ENCODE measurements around the gene KREMEN2.

Gene KREMEN2

DNA sequence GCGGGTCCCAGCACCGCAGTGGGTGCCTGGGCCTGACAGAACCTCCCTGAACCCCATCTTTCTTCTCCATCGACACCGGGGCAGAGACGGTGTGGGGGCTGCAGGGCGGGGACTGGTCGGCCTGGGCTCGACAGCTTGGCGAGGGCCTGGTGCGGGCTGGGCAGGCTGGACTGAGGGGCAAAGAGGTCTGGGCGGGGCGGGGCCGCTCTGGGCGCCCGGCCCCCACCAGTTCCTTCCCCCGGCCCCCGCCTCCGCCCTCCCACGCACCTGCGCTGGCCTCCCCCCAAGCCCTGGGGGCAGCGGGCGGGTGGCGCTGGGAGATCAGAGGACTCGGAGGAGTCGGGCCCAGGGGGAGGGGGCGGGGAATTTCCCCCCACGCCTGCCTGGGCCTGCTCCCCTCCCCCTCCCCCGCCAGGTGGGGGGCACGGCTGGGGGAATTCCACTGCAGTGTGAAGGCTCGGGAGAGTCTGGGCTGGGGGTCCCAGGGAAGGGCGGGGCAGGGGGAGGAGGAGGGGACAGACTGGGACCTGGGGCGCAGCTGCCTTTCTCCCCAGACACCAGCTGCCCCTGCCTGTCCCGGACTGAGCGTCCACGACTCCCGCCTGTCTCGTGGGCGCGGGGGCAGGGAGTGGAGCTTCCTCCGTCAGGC is 877 bp upstream of the KREMEN2 start:
- Histone ChIP-seq H3K9me3 (ENCODE audit: control insufficient read depth in 2 of 2, low read length in 2 of 2) (no peaks in the 10 kb centered on the region), H3K9ac (ENCODE audit: low read depth in 1 of 2, low read length in 2 of 2) (no peak overlapping the region), H3K27ac (ENCODE audit: low read depth in 2 of 2, low read length in 2 of 2) (no peak overlapping the region), H3K27me3 (ENCODE audit: control insufficient read depth in 2 of 2, insufficient read depth in 2 of 2, low read length in 2 of 2) (peaks cover 34 to 45% of the 10 kb centered on the region in 2 donors), H3K4me3 (ENCODE audit: low read length in 2 of 2) (peak overlapping the region in 1 of 2 donors; percentile 13), H3K4me1 (ENCODE audit: control insufficient read depth in 2 of 2, insufficient read depth in 2 of 2, low read length in 2 of 2) (peaks cover 13 to 17% of the 10 kb centered on the region in 2 donors), H3K36me3 (ENCODE audit: control insufficient read depth in 2 of 2, insufficient read depth in 2 of 2, low read length in 2 of 2) (no peaks in the 10 kb centered on the region)

DNA sequence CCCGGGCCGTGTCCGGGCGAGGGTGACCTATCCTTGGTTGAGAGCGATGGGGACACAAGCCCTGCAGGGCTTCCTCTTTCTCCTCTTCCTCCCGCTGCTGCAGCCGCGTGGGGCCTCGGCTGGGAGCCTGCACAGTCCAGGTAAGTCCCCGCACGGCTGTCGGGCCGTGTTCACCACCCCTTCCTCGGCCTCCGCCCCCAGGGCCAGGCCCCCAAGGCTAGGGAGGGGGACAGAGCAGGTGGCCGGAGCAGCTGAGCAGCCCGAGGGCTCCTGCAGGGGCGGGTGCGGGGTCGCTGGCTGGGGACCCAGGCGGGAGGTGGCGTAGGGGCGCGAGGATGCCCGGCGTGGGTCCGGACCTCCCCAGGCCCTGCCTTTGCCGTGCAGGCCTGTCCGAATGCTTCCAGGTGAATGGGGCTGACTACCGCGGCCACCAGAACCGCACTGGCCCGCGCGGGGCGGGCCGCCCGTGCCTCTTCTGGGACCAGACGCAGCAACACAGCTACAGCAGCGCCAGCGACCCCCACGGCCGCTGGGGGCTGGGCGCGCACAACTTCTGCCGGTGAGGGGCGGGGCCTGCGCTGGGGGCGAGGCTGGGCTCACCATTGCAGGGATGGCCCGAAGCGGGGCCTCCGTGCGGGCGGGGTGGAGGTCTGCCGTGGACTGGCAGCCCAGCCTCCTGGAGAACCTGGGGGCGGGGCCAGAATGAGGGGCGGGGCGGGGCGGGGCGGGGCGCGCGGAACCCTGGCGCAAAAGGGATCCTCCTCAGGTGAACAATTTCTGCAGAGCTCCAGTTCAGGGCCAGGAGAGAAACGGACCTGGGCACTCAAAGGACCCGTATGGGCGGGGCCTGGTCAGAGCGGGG is 631 bp downstream of the KREMEN2 start:
- Histone ChIP-seq H3K4me1 (ENCODE audit: control insufficient read depth in 2 of 2, insufficient read depth in 2 of 2, low read length in 2 of 2) (peaks cover 20 to 25% of the 10 kb centered on the region in 2 donors), H3K9ac (ENCODE audit: low read depth in 1 of 2, low read length in 2 of 2) (no peak overlapping the region), H3K9me3 (ENCODE audit: control insufficient read depth in 2 of 2, low read length in 2 of 2) (no peaks in the 10 kb centered on the region), H3K36me3 (ENCODE audit: control insufficient read depth in 2 of 2, insufficient read depth in 2 of 2, low read length in 2 of 2) (no peaks in the 10 kb centered on the region), H3K4me3 (ENCODE audit: low read length in 2 of 2) (peak overlapping the region in 1 of 2 donors; percentile 43), H3K27me3 (ENCODE audit: control insufficient read depth in 2 of 2, insufficient read depth in 2 of 2, low read length in 2 of 2) (peaks cover 32 to 45% of the 10 kb centered on the region in 2 donors), H3K27ac (ENCODE audit: low read depth in 2 of 2, low read length in 2 of 2) (no peak overlapping the region)

GRCh38 chr16:2966043-2966807 is 2.1 kb downstream of the KREMEN2 start:
- Histone ChIP-seq H3K4me3 (ENCODE audit: low read length in 2 of 2) (peak overlapping the region in 1 of 2 donors; percentile 35), H3K4me1 (ENCODE audit: control insufficient read depth in 2 of 2, insufficient read depth in 2 of 2, low read length in 2 of 2) (peaks cover 27 to 37% of the 10 kb centered on the region in 2 donors)

GRCh38 chr16:2966808-2967191 is 2.7 kb downstream of the KREMEN2 start:
- peak overlapping the region in 1 of 2 donors; percentile 16 for H3K9ac ChIP-seq (ENCODE audit: low read depth in 1 of 2, low read length in 2 of 2)
- no peak overlapping the region for H3K27ac ChIP-seq (ENCODE audit: low read depth in 2 of 2, low read length in 2 of 2)
- no peaks in the 10 kb centered on the region for H3K36me3 ChIP-seq (ENCODE audit: control insufficient read depth in 2 of 2, insufficient read depth in 2 of 2, low read length in 2 of 2)
- no peaks in the 10 kb centered on the region for H3K9me3 ChIP-seq (ENCODE audit: control insufficient read depth in 2 of 2, low read length in 2 of 2)
- peaks cover 29 to 42% of the 10 kb centered on the region in 2 donors for H3K27me3 ChIP-seq (ENCODE audit: control insufficient read depth in 2 of 2, insufficient read depth in 2 of 2, low read length in 2 of 2)
- peaks cover 24 to 37% of the 10 kb centered on the region in 2 donors for H3K4me1 ChIP-seq (ENCODE audit: control insufficient read depth in 2 of 2, insufficient read depth in 2 of 2, low read length in 2 of 2)
- peak overlapping the region in 1 of 2 donors; percentile 35 for H3K4me3 ChIP-seq (ENCODE audit: low read length in 2 of 2)

More at GRCh38 chr16:2966043-2966807, 2.1 kb downstream of the KREMEN2 start:
- Histone ChIP-seq H3K9ac (ENCODE audit: low read depth in 1 of 2, low read length in 2 of 2) (no peak overlapping the region), H3K27ac (ENCODE audit: low read depth in 2 of 2, low read length in 2 of 2) (no peak overlapping the region), H3K9me3 (ENCODE audit: control insufficient read depth in 2 of 2, low read length in 2 of 2) (no peaks in the 10 kb centered on the region), H3K36me3 (ENCODE audit: control insufficient read depth in 2 of 2, insufficient read depth in 2 of 2, low read length in 2 of 2) (no peaks in the 10 kb centered on the region), H3K27me3 (ENCODE audit: control insufficient read depth in 2 of 2, insufficient read depth in 2 of 2, low read length in 2 of 2) (peaks cover 32 to 45% of the 10 kb centered on the region in 2 donors)

- H3K4me3 ChIP-seq (ENCODE audit: low read length in 2 of 2) = no peak overlapping the region
- no peak overlapping the region for H3K9ac ChIP-seq (ENCODE audit: low read depth in 1 of 2, low read length in 2 of 2)
- no peaks in the 10 kb centered on the region for H3K36me3 ChIP-seq (ENCODE audit: control insufficient read depth in 2 of 2, insufficient read depth in 2 of 2, low read length in 2 of 2)
- peaks cover 23 to 37% of the 10 kb centered on the region in 2 donors for H3K4me1 ChIP-seq (ENCODE audit: control insufficient read depth in 2 of 2, insufficient read depth in 2 of 2, low read length in 2 of 2)
- no peaks in the 10 kb centered on the region for H3K9me3 ChIP-seq (ENCODE audit: control insufficient read depth in 2 of 2, low read length in 2 of 2)
- no peak overlapping the region for H3K27ac ChIP-seq (ENCODE audit: low read depth in 2 of 2, low read length in 2 of 2)
- peaks cover 25 to 38% of the 10 kb centered on the region in 2 donors for H3K27me3 ChIP-seq (ENCODE audit: control insufficient read depth in 2 of 2, insufficient read depth in 2 of 2, low read length in 2 of 2)
Observed at GRCh38 chr16:2967211-2967631, 3.1 kb downstream of the KREMEN2 start.

- Histone ChIP-seq H3K9ac (ENCODE audit: low read depth in 1 of 2, low read length in 2 of 2) (no peak overlapping the region), H3K4me3 (ENCODE audit: low read length in 2 of 2) (peak overlapping the region in 1 of 2 donors; percentile 78), H3K27ac (ENCODE audit: low read depth in 2 of 2, low read length in 2 of 2) (no peak overlapping the region), H3K36me3 (ENCODE audit: control insufficient read depth in 2 of 2, insufficient read depth in 2 of 2, low read length in 2 of 2) (no peaks in the 10 kb centered on the region), H3K4me1 (ENCODE audit: control insufficient read depth in 2 of 2, insufficient read depth in 2 of 2, low read length in 2 of 2) (peaks cover 23 to 37% of the 10 kb centered on the region in 2 donors), H3K27me3 (ENCODE audit: control insufficient read depth in 2 of 2, insufficient read depth in 2 of 2, low read length in 2 of 2) (peaks cover 20 to 32% of the 10 kb centered on the region in 2 donors), H3K9me3 (ENCODE audit: control insufficient read depth in 2 of 2, low read length in 2 of 2) (no peaks in the 10 kb centered on the region)
Observed at GRCh38 chr16:2967721-2968161, 3.7 kb downstream of the KREMEN2 start.

GRCh38 chr16:2968368-2968737 is 4.3 kb downstream of the KREMEN2 start:
- no peaks in the 10 kb centered on the region for H3K36me3 ChIP-seq (ENCODE audit: control insufficient read depth in 2 of 2, insufficient read depth in 2 of 2, low read length in 2 of 2)
- peaks cover 23 to 37% of the 10 kb centered on the region in 2 donors for H3K4me1 ChIP-seq (ENCODE audit: control insufficient read depth in 2 of 2, insufficient read depth in 2 of 2, low read length in 2 of 2)
- peaks cover 18 to 30% of the 10 kb centered on the region in 2 donors for H3K27me3 ChIP-seq (ENCODE audit: control insufficient read depth in 2 of 2, insufficient read depth in 2 of 2, low read length in 2 of 2)

GRCh38 chr16:2968738-2969544 is 4.9 kb downstream of the KREMEN2 start, which contains the start of gene PAQR4:
TSS of gene PAQR4 (plus strand) at chr16:2969348. CDS start at chr16:2969675, 327 bp downstream.
- H3K9ac ChIP-seq (ENCODE audit: low read depth in 1 of 2, low read length in 2 of 2) = peak within 1 kb of the TSS; percentile 70 to 75
- no peaks in the 10 kb centered on the region for H3K9me3 ChIP-seq (ENCODE audit: control insufficient read depth in 2 of 2, low read length in 2 of 2)
- peak within 1 kb of the TSS; percentile 69 to 78 for H3K4me3 ChIP-seq (ENCODE audit: low read length in 2 of 2)
- peak within 1 kb of the TSS; percentile 59 to 68 for H3K27ac ChIP-seq (ENCODE audit: low read depth in 2 of 2, low read length in 2 of 2)
- peaks cover 18 to 25% of the 10 kb centered on the region in 2 donors for H3K27me3 ChIP-seq (ENCODE audit: control insufficient read depth in 2 of 2, insufficient read depth in 2 of 2, low read length in 2 of 2)
- H3K4me1 ChIP-seq (ENCODE audit: control insufficient read depth in 2 of 2, insufficient read depth in 2 of 2, low read length in 2 of 2) = peaks cover 18 to 33% of the 10 kb centered on the region in 2 donors
- H3K36me3 ChIP-seq (ENCODE audit: control insufficient read depth in 2 of 2, insufficient read depth in 2 of 2, low read length in 2 of 2) = no peaks in the 10 kb centered on the region

More at GRCh38 chr16:2968368-2968737, 4.3 kb downstream of the KREMEN2 start:
- Histone ChIP-seq H3K9me3 (ENCODE audit: control insufficient read depth in 2 of 2, low read length in 2 of 2) (no peaks in the 10 kb centered on the region), H3K4me3 (ENCODE audit: low read length in 2 of 2) (peak overlapping the region; percentile 69 to 78), H3K27ac (ENCODE audit: low read depth in 2 of 2, low read length in 2 of 2) (peak overlapping the region; percentile 59 to 68), H3K9ac (ENCODE audit: low read depth in 1 of 2, low read length in 2 of 2) (peak overlapping the region; percentile 32 to 75)

All from mucosa of rectum (tissue), 2 donors.